IPS-15b (cell line): ENCODE measurements around the gene CS.
"Not testable (repeated sequence)": the region's sequence is repeated elsewhere in the genome, so short reads cannot be mapped to it uniquely, and the experiment has no call there.

Experiments used
- H3K27me3 ChIP-seq: one replicate; pipeline ENCODE4 v1.6.1; 2013; ENCODE audit warnings: low read length; ENCODE audit not compliant: control insufficient read depth, insufficient read depth
- H3K36me3 ChIP-seq: one replicate; pipeline ENCODE4 v1.6.1; 2013; ENCODE audit warnings: low read length; ENCODE audit not compliant: control insufficient read depth, insufficient read depth
- H3K4me1 ChIP-seq: one replicate; pipeline ENCODE4 v1.6.1; 2013; ENCODE audit warnings: mild to moderate bottlenecking, low read length; ENCODE audit not compliant: control insufficient read depth, insufficient read depth
- H3K4me3 ChIP-seq: one replicate; pipeline ENCODE4 v1.5.1; 2013; ENCODE audit warnings: low read depth, low read length
- H3K9ac ChIP-seq: one replicate; pipeline ENCODE4 v1.6.1; 2013; ENCODE audit warnings: low read depth, mild to moderate bottlenecking, low read length
- H3K9me3 ChIP-seq: one replicate; pipeline ENCODE4 v1.6.1; 2013; ENCODE audit warnings: mild to moderate bottlenecking, low read length; ENCODE audit not compliant: control insufficient read depth, insufficient read depth

CS gene

GRCh38 chr12:56334490-56334793, 34.3 kb upstream of the CS start:
- H3K9ac ChIP-seq = peak overlapping the region; percentile 63
- H3K4me3 ChIP-seq = peak overlapping the region; percentile 80
- no peaks in the 10 kb centered on the region for H3K27me3 ChIP-seq
- peaks cover 27% of the 10 kb centered on the region for H3K4me1 ChIP-seq
- H3K9me3 ChIP-seq = no peaks in the 10 kb centered on the region
- no peaks in the 10 kb centered on the region for H3K36me3 ChIP-seq

- Histone ChIP-seq H3K36me3 (no peaks in the 10 kb centered on the region), H3K9ac (peak within 1 kb of the TSS; percentile 80), H3K9me3 (no peaks in the 10 kb centered on the region), H3K27me3 (no peaks in the 10 kb centered on the region), H3K4me3 (peak within 1 kb of the TSS; percentile 80), H3K4me1 (peaks cover 22% of the 10 kb centered on the region)
Observed at GRCh38 chr12:56333679-56334489, 33.8 kb upstream of the CS start, which contains the start of gene PAN2. Gene PAN2 (minus strand): TSS chr12:56334000. CDS start chr12:56333094, 906 bp downstream.

- no peaks in the 10 kb centered on the region for H3K36me3 ChIP-seq
- peak overlapping the region; percentile 80 for H3K9ac ChIP-seq
- H3K4me3 ChIP-seq = peak overlapping the region; percentile 80
- no peaks in the 10 kb centered on the region for H3K27me3 ChIP-seq
- H3K4me1 ChIP-seq = peaks cover 19% of the 10 kb centered on the region
- H3K9me3 ChIP-seq = no peaks in the 10 kb centered on the region
Observed at GRCh38 chr12:56333197-56333678, 33.1 kb upstream of the CS start.

- H3K9me3 ChIP-seq = no peaks in the 10 kb centered on the region
- H3K27me3 ChIP-seq = no peaks in the 10 kb centered on the region
- peaks cover 13% of the 10 kb centered on the region for H3K4me1 ChIP-seq
- H3K4me3 ChIP-seq = peak overlapping the region; percentile 80
- H3K9ac ChIP-seq = peak overlapping the region; percentile 80
- no peaks in the 10 kb centered on the region for H3K36me3 ChIP-seq
Observed at GRCh38 chr12:56332512-56333196, 32.5 kb upstream of the CS start.

GRCh38 chr12:56330936-56331490, 30.9 kb upstream of the CS start:
- Histone ChIP-seq H3K9me3 (no peaks in the 10 kb centered on the region), H3K9ac (no peak overlapping the region), H3K4me3 (no peak overlapping the region), H3K36me3 (peaks cover 11% of the 10 kb centered on the region), H3K4me1 (peaks cover 7% of the 10 kb centered on the region), H3K27me3 (no peaks in the 10 kb centered on the region)

- H3K36me3 ChIP-seq = peaks cover 19% of the 10 kb centered on the region
- no peaks in the 10 kb centered on the region for H3K27me3 ChIP-seq
- no peaks in the 10 kb centered on the region for H3K9me3 ChIP-seq
- no peaks in the 10 kb centered on the region for H3K4me1 ChIP-seq
- no peak overlapping the region for H3K9ac ChIP-seq
- no peak overlapping the region for H3K4me3 ChIP-seq
Observed at GRCh38 chr12:56326533-56326932, 26.4 kb upstream of the CS start.

- peaks cover 19% of the 10 kb centered on the region for H3K36me3 ChIP-seq
- no peaks in the 10 kb centered on the region for H3K27me3 ChIP-seq
- H3K4me3 ChIP-seq = no peak overlapping the region
- no peaks in the 10 kb centered on the region for H3K4me1 ChIP-seq
- no peak overlapping the region for H3K9ac ChIP-seq
- no peaks in the 10 kb centered on the region for H3K9me3 ChIP-seq
Observed at GRCh38 chr12:56326126-56326525, 26.0 kb upstream of the CS start.

GRCh38 chr12:56324206-56324605, 24.1 kb upstream of the CS start:
- peaks cover 19% of the 10 kb centered on the region for H3K36me3 ChIP-seq
- no peaks in the 10 kb centered on the region for H3K27me3 ChIP-seq
- H3K9ac ChIP-seq = no peak overlapping the region
- H3K4me1 ChIP-seq = no peaks in the 10 kb centered on the region
- no peak overlapping the region for H3K4me3 ChIP-seq
- no peaks in the 10 kb centered on the region for H3K9me3 ChIP-seq

- H3K9ac ChIP-seq, H3K27me3 ChIP-seq, H3K9me3 ChIP-seq, H3K4me3 ChIP-seq, H3K4me1 ChIP-seq: not testable (repeated sequence)
- peaks cover 13% of the 10 kb centered on the region for H3K36me3 ChIP-seq
Observed at GRCh38 chr12:56321610-56322009, 21.5 kb upstream of the CS start.

- peaks cover 7% of the 10 kb centered on the region for H3K36me3 ChIP-seq
- H3K4me1 ChIP-seq = no peaks in the 10 kb centered on the region
- H3K9me3 ChIP-seq = no peaks in the 10 kb centered on the region
- no peak overlapping the region for H3K4me3 ChIP-seq
- no peak overlapping the region for H3K9ac ChIP-seq
- H3K27me3 ChIP-seq = no peaks in the 10 kb centered on the region
Observed at GRCh38 chr12:56321027-56321426, 20.9 kb upstream of the CS start.

GRCh38 chr12:56317675-56318074, 17.5 kb upstream of the CS start:
- Histone ChIP-seq H3K9me3 (no peaks in the 10 kb centered on the region), H3K4me1 (peaks cover 3% of the 10 kb centered on the region), H3K36me3 (peaks cover 8% of the 10 kb centered on the region), H3K27me3 (no peaks in the 10 kb centered on the region), H3K9ac (no peak overlapping the region), H3K4me3 (no peak overlapping the region)
